HG03521 (cell line): ENCODE results near the gene NPSR1.
"Not testable (repeated sequence)": the region's sequence is repeated elsewhere in the genome, so short reads cannot be mapped to it uniquely, and the experiment has no call there.

Experiments
- ATAC-seq: cut with Tn5 transposase; IDR thresholded peaks from one replicate; pipeline ENCODE4 v1.9.1; 2021; ENCODE audit warnings: mild to moderate bottlenecking, moderate library complexity; ENCODE audit not compliant: unreplicated experiment

NPSR1 gene

GRCh38 chr7:34867341-34867740 lies 209.3 kb downstream of the NPSR1 start:
- not testable (repeated sequence) for ATAC-seq

GRCh38 chr7:34868602-34869001 lies 210.6 kb downstream of the NPSR1 start:
- ATAC-seq, result not testable (repeated sequence)

DNA sequence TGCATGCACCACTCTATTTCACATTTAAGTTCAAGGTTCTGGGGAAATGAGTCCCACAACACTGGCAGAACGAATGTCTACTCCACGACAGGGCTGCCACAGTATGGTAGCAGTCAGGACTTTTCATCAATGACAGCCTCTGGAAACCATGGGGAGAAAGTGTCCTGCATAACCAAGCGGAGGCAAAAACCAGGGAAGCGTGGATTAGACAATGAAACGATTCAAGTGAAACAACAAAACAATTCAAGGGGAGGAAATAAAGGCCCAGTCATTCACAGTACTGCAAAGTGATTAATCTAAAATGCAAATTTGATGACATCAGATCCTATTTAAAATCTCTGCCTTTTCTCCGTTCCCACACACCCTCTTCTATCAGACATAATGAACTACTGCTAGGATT lies 211.0 kb downstream of the NPSR1 start:
- ATAC-seq, result no peak

DNA sequence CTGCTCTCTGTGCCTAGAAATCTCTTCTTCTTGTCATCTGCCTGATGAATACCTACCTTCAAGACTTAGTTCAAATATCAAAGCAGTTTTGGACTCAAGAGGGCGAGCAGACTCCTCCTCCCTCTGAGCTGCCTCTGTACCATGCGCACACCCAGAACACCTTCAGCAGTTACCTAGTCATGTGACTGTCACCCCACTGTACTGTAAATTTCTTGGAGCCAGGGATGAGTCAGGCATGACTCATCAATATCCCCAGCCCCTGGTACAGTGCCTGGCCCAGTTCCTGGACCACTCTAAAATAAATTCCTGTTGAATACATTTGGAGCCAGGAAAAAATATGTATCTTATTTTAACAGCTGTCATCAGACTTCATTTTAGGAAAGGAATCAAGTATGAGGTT lies 212.0 kb downstream of the NPSR1 start:
- ATAC-seq, result not testable (repeated sequence)

DNA sequence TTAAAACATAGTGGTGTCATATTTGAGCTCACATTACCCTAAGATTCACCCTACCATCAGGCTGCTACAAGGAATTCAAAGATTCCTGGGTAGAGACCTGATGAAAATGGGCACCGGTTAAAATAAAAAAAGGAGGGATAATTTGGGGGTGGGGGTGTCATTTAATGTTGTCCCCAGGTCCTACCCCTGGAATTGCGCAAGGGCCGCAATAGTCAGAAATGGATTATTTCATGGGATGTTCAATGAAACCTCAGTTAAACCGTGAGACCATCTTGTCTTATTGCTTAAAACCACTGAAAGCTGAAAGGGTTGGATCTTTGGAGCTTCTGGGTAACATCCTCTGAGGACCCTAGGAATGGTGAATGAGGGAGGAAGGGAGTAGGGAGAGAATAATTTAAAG lies 216.3 kb downstream of the NPSR1 start:
- ATAC-seq, result not testable (repeated sequence)

- no peak for ATAC-seq
Observed at GRCh38 chr7:34875481-34875880, 217.5 kb downstream of the NPSR1 start.

DNA sequence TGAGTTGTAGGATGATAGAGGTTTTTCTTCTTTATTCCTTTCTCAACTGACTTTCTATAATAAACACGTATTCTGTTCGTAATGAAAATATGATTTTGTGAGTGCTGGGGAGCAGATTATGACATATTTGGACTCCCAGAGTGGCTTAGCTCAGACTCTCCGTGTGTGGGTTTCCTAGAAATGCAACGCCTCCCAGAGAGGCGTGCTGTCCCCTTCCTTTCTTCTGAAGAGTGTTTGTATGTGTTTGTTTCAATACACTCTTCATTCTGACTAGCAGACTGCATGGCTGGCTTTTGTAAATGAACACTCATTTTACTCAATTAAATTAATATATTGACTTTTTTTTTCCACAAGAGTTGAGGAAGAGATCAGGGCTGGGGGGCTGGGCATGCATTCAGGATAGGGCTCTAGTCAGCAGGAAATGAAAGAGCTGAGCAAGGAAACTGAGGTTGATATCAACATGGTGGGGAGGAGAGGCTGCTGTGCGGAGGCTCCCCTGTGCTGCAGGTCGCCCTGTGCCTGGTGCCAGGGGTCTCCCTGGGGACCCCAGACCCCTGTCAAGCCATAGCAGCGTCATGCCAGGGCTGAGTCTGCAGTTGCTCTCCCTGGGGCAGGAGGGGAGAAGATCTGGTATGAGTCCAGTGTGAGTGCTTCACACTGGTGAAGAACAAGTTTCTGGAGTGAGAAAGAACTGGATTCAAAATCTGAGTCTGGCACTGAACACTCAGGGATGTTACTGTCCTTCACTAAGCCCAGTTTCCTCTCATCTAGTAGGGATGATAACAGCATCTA lies 221.1 kb downstream of the NPSR1 start:
- ATAC-seq, result not testable (repeated sequence)

DNA sequence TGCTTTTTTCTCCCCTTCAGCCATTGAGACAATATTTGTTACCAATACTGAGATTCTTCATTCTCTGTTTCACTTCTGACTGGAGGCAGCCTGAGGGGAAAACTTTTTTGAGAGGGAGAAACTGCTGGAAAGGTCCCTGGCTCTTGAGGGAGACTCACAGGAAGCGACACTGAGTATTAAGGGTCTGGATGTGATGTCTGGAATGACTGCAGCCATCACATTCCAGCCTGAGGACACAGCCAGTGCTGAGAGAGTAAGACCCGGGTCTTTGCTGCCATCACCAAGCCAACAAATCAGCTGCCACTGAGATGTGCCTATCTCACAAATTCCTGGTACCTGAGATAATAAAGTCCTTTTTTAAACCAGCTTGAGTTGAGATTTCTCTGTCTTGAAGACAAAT lies 221.9 kb downstream of the NPSR1 start:
- no peak for ATAC-seq

DNA sequence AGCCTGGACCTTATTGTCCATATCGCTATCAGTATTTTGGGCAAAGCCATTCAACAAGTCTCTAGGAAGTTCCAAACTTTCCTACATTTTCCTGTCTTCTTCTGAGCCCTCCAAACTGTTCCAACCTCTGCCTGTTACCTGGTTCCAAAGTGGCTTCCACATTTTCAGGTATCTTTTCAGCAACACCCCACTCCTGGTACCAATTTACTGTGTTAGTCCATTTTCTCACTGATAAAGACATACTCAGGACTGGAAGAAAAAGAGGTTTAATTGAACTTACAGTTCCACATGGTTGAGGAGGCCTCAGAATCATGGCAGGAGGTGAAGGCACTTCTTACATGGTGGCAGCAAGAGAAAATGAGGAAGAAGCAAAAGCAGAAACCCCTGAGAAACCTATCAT lies 225.8 kb downstream of the NPSR1 start:
- not testable (repeated sequence) for ATAC-seq

- no peak for ATAC-seq
Observed at GRCh38 chr7:34886856-34887255, 228.8 kb downstream of the NPSR1 start.

DNA sequence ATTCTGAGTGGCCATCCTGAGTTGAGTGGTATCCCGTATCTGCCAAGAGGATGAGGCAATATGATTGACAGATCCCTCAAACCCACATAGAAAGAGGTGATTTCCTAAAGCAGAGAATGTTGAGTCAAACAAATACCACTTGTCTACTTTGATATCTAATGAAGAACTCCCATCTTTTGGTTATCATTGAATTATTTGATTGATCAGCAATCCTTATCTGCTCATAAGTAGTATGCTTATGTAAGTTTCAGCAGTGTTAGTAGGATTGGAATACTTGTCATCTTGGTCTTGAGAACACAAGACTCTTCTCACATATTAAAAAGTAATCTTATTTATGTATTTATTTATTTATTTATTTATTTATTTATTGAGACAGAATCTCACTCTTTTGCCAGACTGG lies 231.9 kb downstream of the NPSR1 start:
- ATAC-seq, result no peak

DNA sequence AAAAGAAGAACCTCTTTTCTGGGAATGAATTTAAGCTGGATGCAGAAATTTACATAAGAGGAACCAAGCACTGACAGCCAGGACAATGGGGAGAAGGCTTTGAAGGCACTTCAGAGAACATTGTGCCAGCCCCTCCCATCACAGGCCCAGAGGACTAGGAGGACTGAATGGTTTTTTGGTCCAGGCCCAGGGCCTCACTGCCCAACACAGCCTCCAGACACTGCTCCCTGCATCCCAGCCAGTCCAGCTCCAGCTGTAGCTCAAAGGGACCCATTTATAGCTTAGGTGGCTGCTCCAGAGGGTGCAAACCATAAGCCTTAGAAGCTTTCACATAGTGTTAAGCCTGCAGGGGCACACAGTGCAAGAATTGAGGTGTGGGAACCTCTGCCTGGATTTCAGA lies 237.2 kb downstream of the NPSR1 start:
- ATAC-seq, result no peak
